Fibroblast of pulmonary artery (primary cell): ENCODE measurements around the gene ST6GALNAC3.
A peak's percentile ranks its signal among the peaks of the same experiment; 100 is the strongest.

Source experiments
- DNase-seq: peaks from one replicate; pipeline ENCODE4 v3.0.0-alpha.2; 2010; ENCODE audit warnings: low read depth
- H3K4me3 ChIP-seq: replicated peaks from 2 replicates; pipeline ENCODE4 v1.5.1; 2011; ENCODE audit warnings: low read depth, mild to moderate bottlenecking, control low read depth, low read length, moderate library complexity
- CTCF ChIP-seq: IDR thresholded peaks from 2 replicates; pipeline ENCODE4 v1.5.1; 2011; ENCODE audit warnings: mild to moderate bottlenecking, control low read depth, low read length, inconsistent platforms; ENCODE audit errors: missing control alignments

The ST6GALNAC3 gene

GRCh38 chr1:76247261-76247852 lies 172.8 kb downstream of the ST6GALNAC3 start:
- no peak for DNase-seq
- TF ChIP-seq CTCF: no peak
- H3K4me3 ChIP-seq: no peak overlapping the region

- DNase-seq: no peak
- no peak overlapping the region for H3K4me3 ChIP-seq
- TF ChIP-seq CTCF: no peak
These were observed 175.7 kb downstream of the ST6GALNAC3 start for GRCh38 chr1:76250271-76250670.

- no peak overlapping the region for H3K4me3 ChIP-seq
- DNase-seq: no peak
- TF ChIP-seq CTCF: no peak
These were observed 177.9 kb downstream of the ST6GALNAC3 start for GRCh38 chr1:76252431-76252830.

GRCh38 chr1:76254104-76255030 lies 179.8 kb downstream of the ST6GALNAC3 start:
- no peak for TF ChIP-seq CTCF
- H3K4me3 ChIP-seq: no peak overlapping the region
- DNase-seq: peak; percentile 34

- no peak overlapping the region for H3K4me3 ChIP-seq
- TF ChIP-seq CTCF: no peak
- DNase-seq: no peak
These were observed 182.0 kb downstream of the ST6GALNAC3 start for GRCh38 chr1:76256289-76257223.

- no peak for TF ChIP-seq CTCF
- H3K4me3 ChIP-seq: no peak overlapping the region
- DNase-seq: no peak
These were observed 183.3 kb downstream of the ST6GALNAC3 start for GRCh38 chr1:76257823-76258222.
